HG03196 (cell line): ENCODE data around the gene ST8SIA3.

Experiments used
- ATAC-seq: cut with Tn5 transposase; IDR thresholded peaks from one replicate; pipeline ENCODE4 v1.9.1; 2021; ENCODE audit not compliant: unreplicated experiment

Gene ST8SIA3

GRCh38 chr18:57352271-57352701 lies at the start of gene ST8SIA3:
ST8SIA3 (plus strand) TSS chr18:57352557; CDS start chr18:57352847, 290 bp downstream.
- ATAC-seq: no peak

- ATAC-seq: no peak
These were observed 40.9 kb upstream of the ST8SIA3 start for GRCh38 chr18:57311472-57311871.

- no peak for ATAC-seq
These were observed 39.8 kb upstream of the ST8SIA3 start for GRCh38 chr18:57312346-57313144.

GRCh38 chr18:57320603-57321002 lies 31.8 kb upstream of the ST8SIA3 start:
- no peak for ATAC-seq

GRCh38 chr18:57325491-57326166 lies 26.7 kb upstream of the ST8SIA3 start:
- ATAC-seq: no peak

GRCh38 chr18:57326718-57327323 lies 25.5 kb upstream of the ST8SIA3 start:
- no peak for ATAC-seq

GRCh38 chr18:57328665-57329064 lies 23.7 kb upstream of the ST8SIA3 start:
- no peak for ATAC-seq

GRCh38 chr18:57329856-57330255 lies 22.5 kb upstream of the ST8SIA3 start:
- ATAC-seq: no peak

GRCh38 chr18:57331718-57332117 lies 20.6 kb upstream of the ST8SIA3 start:
- no peak for ATAC-seq

- no peak for ATAC-seq
These were observed 18.4 kb upstream of the ST8SIA3 start for GRCh38 chr18:57333940-57334339.

- no peak for ATAC-seq
These were observed 18.0 kb upstream of the ST8SIA3 start for GRCh38 chr18:57334383-57334782.

GRCh38 chr18:57336343-57336742 lies 16.0 kb upstream of the ST8SIA3 start:
- ATAC-seq: no peak

- no peak for ATAC-seq
These were observed 14.5 kb upstream of the ST8SIA3 start for GRCh38 chr18:57337890-57338289.

- ATAC-seq: no peak
These were observed 8.5 kb upstream of the ST8SIA3 start for GRCh38 chr18:57343833-57344232.

GRCh38 chr18:57346876-57347275 lies 5.5 kb upstream of the ST8SIA3 start:
- ATAC-seq: no peak

- ATAC-seq: no peak
These were observed 4.6 kb upstream of the ST8SIA3 start for GRCh38 chr18:57347784-57348183.

GRCh38 chr18:57352761-57353136 lies 392 bp downstream of the ST8SIA3 start:
- no peak for ATAC-seq

GRCh38 chr18:57353137-57353939 lies 981 bp downstream of the ST8SIA3 start:
- no peak for ATAC-seq

GRCh38 chr18:57353940-57354461 lies 1.6 kb downstream of the ST8SIA3 start:
- ATAC-seq: no peak

- ATAC-seq: no peak
These were observed 7.1 kb downstream of the ST8SIA3 start for GRCh38 chr18:57359433-57359832.

GRCh38 chr18:57362714-57363113 lies 10.4 kb downstream of the ST8SIA3 start:
- no peak for ATAC-seq
